SK-N-MC (cell line): ENCODE results near the gene C20orf173.

Source experiments
- EZH2 ChIP-seq: fragments of 200-600 bp; sonication (generic); IDR thresholded peaks from one replicate; pipeline ENCODE4 v1.6.1; 2017; ENCODE audit warnings: antibody characterized with exemption
- POLR2AphosphoS5 ChIP-seq: IDR thresholded peaks from 2 replicates; pipeline ENCODE4 v1.6.1; 2012; ENCODE audit warnings: mild to moderate bottlenecking, low read depth, low read length, borderline replicate concordance

GRCh38 chr20:35479798-35480197 lies 49.7 kb downstream of the C20orf173 start:
- TF ChIP-seq EZH2 (no peak), POLR2AphosphoS5 (no peak)
